Fibroblast of gingiva (primary cell): Measurements from ENCODE around the gene RYK.
"Not testable (repeated sequence)": the region's sequence is repeated elsewhere in the genome, so short reads cannot be mapped to it uniquely, and the experiment has no call there.

Experiments used
- DNase-seq: peaks from one replicate; pipeline ENCODE4 v3.0.0-alpha.2; 2011; ENCODE audit warnings: low read depth

RYK gene

DNA sequence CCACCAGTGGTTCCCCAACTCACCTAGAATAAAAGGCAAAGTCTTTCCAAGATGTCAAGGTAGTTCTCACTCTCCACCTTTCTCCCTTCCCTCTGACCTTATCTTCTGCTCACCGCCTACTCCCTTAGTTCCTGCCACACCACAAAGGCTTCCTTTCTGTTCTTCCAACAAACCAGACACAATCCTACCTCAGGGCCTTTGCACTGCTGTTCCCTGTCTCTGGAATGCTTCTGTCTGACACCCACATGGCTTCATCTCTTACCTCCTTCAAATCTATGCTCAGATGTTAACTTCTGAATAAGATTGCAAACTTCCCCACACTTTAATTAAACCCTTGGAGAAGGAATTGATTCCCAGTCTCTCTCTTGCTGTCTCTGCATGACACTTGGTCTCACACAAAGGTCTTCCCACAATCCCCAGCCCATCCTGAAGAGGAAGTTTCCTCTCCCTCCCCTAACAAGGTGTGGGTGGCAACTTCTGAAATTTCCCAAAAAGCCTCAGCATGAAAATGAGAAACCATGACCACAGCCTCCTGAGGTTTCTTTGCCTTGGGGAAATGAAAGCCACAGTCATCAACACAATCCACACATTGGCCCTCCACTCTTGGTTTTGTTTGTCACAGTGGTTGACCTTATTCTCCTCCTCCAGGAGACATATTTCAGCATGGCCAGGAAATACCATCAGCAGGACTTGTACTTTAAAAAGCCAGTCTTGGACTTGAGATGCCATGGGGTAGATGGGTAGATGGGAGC, 3.0 kb upstream of the RYK start:
- no peak for DNase-seq

DNA sequence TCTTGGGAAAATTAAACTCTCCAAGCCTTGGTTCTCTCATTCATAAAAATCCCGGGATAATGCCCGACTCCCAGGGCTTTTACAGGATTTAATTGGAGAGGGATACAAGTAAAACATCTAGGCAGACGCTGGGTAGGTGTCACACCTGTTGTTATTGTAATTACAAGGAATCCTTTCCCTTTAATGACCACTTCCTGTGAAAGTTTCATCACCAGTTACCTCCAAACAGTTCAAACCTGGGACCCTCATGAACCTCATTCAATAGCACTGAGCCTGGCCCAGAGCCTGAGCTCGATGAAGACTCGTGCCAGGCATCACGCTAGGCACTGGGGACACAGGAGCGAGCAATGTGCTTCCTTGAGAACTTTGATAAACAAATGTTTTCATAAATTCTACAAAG, 2.1 kb upstream of the RYK start:
- DNase-seq = no peak

DNA sequence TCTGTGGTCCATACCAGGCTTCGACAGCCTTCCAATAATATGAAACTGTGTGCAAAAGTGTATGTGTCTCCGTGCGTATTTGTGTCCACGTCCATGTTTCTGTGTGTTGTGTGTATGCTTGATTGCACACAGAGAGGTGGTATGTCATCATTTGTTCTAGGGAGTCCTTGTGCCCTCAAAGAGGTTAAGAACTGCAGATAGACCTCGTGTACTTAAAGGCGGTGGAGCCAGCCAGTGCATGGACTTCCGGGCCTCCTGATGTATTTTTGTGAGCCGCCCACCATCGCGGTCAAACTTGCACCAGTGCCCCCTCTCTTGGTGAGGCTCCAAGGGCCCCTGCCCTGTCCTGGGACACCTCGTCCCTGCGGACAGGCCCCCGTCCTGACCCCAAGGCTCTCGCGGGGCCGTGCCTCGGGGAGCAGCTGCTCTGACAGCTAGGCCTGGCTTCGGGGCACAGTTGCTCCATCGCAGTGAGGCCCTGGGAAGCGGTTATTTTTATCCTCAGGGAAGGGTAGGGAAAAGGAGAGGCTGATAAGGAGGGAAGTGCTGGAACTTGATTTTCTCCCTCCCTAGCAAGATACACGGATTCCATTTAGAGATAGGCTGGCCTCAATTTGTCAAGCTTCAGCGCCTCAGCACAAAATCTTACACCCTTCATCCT, 1.2 kb upstream of the RYK start:
- DNase-seq = no peak

DNA sequence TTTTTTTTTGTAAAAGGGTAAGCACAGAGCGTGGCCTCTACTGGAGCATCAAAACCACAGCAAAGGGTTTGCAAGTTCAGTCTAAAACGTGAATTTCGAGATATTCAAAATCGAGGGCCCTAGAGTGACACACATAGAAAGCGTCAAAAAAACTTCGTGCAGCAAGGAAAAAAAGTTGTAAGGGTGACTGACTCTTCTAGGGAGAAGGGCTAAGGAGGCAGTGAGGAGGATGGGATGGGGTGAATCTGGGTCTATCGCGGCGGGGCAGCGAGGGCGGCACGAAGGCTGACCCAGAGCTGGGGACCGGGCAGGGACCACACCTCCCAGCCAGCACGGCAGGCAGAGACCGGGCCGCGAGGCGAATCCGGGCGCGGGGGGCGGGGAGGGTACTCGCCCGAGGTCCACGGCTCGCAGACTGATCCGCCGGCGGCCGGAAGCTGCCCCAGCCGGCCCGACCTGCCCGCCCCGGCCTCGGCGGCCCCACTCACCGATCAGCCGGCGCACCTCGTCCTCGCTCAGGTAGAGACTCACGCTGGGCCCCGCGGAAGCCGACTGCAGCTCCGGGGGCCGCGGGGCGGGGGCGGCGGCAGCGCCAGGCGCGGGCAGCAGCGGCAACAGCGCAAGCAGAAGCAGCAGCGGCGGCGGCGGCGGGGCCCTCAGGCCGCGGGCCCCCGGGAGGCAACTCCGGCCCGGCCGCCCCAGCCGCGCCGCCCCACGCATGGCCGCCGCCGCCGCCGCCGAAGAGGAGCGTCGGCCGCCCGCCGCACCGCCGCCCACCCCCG, 533 bp downstream of the RYK start:
- peak; percentile 31 for DNase-seq

DNA sequence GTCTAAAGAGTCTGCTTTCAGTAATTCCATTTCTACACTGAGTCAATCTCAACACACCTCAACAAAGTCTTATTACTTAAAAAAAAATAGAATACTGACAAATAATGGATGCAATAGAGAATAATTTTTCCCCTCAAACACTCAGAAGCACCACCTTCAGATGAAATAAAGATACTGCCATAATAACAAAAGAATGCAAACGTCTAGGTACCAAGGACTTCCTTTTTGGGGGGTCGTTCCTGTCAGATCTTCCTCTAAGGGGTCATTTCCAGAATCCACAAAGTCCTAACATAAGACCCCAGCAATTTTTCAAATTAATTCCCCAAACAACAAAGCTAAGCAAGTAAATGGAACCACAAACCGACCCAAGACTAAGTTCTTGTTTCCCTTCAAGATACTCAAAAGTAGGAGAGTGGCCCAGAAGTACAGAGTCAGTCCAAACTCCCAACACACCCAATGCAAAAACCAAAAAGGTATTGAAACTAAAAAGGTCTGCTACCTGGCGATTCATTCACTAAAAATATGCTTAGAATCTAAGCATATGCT, 1.3 kb downstream of the RYK start:
- DNase-seq = no peak

DNA sequence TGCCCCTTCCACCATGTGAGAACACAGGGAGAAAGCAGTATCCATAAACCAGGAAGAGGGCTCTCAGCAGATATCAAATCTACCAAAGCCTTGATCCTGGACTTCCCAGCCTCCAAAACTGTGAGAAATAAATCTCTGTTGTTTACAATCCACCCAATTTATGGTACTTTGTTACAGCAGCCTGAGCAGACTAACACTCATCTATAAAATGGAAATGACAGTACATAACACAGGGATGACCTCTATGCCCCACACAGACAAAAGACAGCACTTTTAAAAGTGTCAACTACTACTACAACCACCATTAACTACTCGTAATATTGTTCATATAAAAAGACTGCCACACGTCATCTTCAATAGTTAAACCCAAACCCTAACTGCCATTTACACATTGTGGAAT, 5.7 kb downstream of the RYK start:
- no peak for DNase-seq

DNA sequence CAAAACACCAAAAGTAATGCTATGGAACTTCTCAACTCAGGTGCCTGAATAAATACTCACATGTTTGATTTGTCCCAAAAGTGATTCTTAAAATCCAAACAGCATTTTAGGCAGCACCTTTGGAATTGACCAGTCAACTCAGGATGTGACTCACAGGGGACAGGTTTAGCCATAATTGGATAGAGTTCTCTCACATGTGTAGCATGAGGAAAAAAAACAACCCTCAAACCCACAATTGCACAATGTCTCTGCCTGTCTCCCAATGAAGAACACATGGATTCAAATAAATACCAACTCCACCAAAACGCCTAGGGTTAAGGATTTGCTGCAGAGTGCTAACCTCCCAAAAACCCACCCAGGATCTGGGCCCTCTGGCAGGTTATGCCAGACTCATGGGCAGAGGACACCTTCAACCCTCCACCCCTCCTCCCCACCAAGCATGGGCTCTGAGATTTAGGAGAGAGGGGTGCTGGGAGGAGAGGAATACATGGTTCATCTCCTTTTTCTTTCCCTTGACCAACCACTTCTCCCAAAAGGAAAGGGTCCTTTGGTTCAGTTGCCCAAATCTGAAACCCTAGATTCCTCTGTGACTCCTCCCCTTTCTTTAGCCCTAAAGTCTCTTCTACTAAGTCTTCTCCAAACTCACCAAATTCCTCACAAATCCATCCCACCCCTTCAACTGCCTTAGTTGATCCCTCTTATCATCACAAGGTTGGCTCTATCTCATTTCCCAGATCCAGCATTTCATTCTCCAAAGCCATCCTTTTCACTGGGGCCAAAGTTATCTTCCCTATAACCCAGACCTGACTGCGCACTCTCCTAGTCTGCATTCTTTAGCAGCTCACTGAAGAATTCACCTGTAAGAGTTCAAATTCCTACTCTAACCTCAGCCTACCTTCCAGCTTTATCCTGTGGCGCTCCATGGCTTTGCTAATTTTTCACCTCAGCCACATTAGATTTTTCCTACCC, 7.7 kb downstream of the RYK start:
- peak; percentile 84 for DNase-seq

DNA sequence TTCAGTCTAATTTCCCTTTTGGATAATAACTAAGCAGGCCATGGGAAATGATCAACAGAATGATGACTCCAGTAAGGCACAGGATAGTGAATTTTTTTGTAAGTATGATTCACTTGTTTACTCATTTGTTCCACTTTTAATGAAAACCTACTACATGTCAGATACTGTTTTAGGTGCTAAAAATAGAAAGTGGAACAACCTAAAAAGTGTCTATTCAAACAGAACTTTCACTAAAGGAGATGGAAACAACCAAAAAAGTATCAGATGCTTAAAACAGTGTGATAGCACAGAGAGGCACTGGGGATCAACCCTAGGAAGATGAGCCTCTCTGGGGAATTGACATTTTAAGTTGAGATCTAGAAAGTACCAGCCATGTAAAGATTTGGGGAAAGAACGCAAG, 11.1 kb downstream of the RYK start:
- DNase-seq = no peak

DNA sequence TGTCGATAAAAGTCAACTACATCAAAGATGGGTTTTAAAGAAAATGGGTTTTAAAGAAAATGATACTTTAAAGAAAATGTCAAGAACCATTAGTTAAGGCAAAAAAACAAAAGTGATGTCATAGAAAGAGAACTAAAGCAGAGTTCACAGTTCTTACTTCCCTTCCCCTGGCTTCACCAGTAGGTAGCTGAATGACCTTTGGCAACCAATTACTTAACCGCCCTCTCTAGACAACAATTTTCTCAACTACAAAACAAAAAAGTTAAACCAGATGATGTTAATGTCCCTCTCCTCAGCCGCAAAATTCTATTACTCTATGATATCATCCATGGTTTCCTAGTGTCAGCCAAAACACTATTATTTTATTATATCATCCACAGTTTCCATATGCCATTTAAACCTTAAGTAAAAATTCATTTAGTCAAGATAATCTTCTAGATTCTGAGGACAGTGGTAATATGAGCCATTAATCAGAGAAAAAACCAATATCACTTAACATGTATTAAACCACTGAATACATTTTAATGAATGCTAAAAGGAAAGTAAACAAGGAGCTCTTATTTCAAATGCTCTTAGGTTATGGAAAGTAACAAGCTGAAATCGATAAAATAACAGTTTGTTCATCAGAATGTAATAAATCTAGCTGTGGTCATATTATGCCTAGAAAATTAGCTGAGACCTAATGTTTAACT, 13.1 kb downstream of the RYK start:
- no peak for DNase-seq

DNA sequence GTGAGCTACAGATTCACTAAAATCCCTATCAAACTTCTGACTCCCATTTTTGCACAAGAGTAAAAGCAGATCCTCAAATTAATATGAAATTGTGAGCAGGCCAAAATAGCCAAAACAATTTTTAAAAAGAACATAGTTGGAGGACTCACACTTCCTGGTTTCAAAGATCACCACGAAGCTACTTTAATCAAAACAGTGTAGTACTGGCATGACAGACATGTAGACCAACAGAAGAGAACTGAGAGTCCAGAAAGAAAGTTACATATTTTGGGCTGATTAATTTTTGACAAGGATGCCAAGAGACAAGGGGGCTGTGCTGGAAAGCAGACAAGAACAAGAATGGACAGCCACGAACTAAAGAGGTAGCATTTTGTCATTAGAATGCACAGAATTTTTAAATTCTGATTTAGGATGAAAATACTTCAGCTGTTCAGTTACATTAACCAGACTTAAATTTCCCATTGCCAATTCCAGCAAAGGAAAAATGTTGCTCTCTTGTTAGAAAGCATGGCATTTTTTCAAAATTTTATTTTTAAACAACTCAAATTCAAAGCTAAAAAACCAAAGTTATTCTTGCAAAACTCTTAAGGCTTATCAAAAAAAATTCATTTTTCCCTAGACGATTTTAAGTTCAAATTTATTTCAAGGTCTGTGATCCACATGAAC, 14.0 kb downstream of the RYK start:
- DNase-seq = no peak

DNA sequence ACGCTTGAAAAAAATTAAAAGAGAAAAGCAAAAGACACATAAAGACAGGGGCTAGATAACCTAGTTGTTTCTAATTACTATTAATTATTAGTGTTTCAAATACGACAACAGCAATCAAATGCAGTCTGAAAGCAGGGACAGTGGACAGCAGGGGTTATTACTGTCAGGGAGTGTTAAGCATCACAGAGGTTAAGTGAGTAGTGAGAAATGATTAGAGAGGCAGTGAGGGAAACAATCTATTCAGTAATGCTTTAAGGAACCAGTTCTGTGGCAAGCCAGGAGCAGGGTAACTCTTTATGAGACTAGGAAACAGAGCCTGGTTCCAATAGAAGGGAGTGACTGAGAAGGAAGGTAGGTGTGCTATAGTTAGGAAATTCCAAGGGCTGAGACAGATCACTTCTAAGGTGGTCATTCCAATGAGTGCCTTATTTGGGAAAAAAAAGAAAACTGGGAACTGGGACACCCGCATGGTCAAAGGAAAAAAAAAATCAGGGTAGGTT, 15.0 kb downstream of the RYK start:
- DNase-seq = no peak

DNA sequence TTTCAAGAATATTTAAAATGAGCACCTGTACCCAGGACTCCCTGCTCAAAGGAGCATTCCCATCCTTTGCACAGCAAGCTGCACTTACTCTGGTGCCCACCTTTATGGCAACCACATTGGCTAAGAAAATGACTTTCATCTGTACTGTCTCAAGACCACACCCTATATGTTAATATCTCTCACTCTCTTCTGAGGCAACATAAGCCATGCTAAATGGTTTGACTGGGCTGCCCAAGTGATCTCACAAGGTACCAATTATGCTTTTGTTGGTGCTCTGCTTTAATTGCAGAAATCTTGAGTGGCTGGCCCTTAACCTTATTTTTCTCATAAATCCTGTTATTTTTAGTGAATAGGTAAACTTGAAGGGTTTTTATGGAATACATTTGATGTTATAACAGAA, 17.7 kb downstream of the RYK start:
- no peak for DNase-seq

DNA sequence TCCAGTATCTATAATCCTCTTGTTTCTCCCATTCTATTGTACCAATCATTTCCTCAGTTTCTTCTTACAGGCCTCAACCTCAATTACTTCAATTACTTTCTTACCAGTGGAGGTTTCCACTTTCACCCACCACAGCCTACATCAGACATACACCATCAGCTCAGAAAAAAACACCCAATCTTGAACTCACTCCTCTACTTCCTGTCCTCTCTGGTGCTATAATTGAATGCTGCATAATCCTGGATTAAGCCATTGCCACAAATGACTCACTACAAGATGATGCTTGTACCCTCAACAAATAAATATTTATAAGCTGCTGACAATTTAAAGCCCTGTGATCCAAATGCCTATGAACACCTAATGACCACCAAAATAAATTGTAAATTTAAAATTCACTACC, 18.5 kb downstream of the RYK start:
- no peak for DNase-seq

DNA sequence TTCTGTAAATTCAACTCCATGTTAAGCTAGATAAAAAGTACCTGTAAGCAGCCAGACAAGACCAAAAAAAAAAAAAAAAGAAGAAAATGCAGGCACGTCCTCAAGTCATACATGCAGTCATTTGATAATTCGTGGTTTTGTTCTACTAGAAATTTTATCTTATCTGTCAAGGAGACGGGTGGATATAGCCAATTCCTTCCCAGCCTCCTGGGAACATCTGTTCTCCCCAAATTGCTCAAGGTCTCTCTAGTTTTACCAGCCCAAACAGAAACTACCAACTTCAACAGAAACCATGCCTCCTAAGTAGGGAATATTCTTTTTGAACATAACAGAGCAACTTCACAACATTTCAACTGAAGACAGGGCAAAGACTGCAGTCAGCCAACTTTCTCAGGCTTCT, 19.5 kb downstream of the RYK start:
- no peak for DNase-seq

DNA sequence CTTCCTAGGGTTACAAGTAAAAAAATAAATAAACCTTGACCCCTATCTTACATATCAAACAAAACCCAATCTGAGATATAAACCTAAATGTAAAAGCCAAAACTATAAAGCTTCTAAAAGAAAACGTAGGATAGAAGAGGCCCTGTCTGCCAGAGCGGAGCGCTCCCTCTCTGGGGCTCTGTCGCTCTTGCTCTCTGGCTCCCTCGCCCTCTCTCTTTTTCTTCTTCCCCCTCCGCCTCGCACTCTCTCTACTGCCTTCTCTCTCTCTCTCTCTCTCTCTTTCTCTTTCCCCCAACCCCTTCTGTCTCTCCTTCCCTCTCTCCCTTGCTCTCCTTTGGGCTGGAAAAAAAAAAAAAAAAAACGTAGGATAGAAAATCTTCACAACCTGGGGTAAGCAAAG, 21.6 kb downstream of the RYK start:
- DNase-seq = no peak

DNA sequence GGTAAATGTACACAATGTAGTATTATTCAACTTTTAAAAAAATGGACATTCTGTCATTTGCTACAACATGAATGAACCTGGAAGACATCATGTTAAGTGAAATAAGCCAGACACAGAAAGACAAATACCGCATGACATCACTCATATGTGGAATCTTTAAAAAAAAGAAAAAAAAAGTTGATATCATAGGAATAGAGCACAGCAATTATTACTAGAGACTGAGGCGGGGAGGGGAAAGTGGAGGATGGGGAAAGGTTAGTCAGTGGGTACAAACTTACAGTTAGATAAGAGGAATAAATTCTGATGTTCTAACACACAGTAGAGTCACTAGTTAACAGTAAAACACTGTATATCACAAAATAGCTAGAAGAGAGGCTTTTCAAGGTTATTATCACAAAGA, 22.2 kb downstream of the RYK start:
- no peak for DNase-seq

DNA sequence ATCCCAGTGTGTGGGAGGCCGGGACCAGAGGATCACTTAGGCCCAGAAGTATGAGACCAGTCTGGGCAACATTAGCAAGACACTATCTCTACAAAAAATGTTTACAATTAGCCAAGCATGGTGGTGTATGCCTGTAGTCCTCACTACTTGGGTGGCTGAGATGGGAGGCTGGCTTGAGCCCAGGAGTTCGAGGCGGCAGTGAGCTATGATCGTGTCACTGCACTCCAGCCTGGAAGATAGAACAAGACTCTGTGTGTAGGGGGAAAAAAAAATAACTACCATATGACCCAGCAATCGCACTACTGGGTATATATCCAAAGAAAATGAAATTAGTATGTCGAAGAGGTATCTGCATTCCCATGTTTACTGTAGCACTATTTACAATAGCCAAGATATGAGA, 22.6 kb downstream of the RYK start:
- no peak for DNase-seq

DNA sequence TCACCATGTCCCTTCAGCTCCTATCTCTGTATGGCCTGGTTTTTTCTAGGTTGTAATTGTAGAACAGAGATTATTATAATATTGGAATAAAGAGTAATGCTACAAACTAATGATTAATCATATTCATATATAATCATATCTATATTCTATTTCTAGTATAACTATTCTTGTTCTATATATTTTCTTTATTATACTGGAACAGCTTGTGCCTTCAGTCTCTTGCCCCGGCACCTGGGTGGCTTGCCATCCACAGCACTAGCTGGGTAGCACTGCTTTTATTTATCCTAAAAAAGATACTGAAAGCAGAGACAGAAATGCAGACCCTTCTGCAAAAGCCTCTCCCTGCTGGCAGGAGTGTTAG, 25.9 kb downstream of the RYK start:
- DNase-seq = not testable (repeated sequence)

DNA sequence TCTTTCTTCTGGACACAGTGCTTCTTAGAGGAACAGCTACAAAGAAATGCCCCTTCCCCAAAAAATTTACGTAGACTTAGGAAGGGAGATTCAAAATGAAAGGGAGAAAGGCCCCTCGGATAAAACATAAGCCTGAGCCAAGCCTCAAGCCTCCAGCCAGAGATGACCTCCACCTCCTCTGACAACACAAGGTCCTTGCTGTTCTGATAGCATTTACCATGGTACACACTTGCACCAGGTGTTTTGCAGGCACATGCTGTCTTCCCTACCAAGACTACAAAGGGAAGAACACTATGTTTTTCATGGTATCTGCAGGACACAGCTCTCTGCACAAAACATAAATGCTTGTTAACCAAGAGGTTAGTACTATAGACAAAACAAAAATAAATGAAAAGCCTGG, 27.8 kb downstream of the RYK start:
- DNase-seq = no peak

DNA sequence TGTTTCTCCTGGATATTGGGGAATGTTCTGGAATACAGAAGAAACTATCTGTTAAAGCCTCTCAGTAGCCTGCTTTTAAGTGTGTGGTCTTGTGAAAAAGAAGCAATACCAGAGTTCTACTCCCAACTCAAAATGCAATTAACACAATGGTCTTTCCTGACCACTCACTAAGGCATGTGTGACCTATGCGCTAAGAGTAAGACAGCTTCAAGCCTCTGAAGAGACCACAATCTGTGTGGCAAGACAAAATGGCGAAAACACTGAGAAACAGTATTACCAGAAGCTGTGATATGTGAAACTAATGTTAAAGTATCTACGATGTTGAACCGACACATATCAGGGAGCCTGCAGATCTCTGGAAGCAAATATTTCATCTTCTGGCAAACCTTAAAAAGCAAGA, 33.8 kb downstream of the RYK start:
- DNase-seq = no peak
